Activated T-helper 17 cell treated with anti-CD3 and anti-CD28 coated beads, Interleukin-2, amount 50 U/mL, for 72 hours (primary cell): ENCODE results near the gene PLA2R1. TPM values are rescaled to one million over a fixed set of nuclear protein-coding genes. Genes with fewer than 3 reads are reported as not detected.

Experiments
- ATAC-seq: fragments of 150-1000 bp; cut with Tn5 transposase; replicated peaks from 2 replicates; pipeline ENCODE4 v1.10.0; 2021; ENCODE audit warnings: mild to moderate bottlenecking, moderate library complexity
- H3K27ac Mint-ChIP-seq: one replicate; pipeline ENCODE4 v1.8.0; 2022; ENCODE audit warnings: mixed read lengths
- H3K27me3 Mint-ChIP-seq: one replicate; pipeline ENCODE4 v1.8.0; 2022; ENCODE audit warnings: mixed read lengths
- H3K36me3 Mint-ChIP-seq: one replicate; pipeline ENCODE4 v1.8.0; 2022; ENCODE audit warnings: low read depth, mild to moderate bottlenecking, mixed read lengths
- H3K4me1 Mint-ChIP-seq: one replicate; pipeline ENCODE4 v1.8.0; 2022; ENCODE audit warnings: mixed read lengths
- H3K4me3 Mint-ChIP-seq: one replicate; pipeline ENCODE4 v1.8.0; 2022; ENCODE audit warnings: mild to moderate bottlenecking, mixed read lengths
- H3K9me3 Mint-ChIP-seq: one replicate; pipeline ENCODE4 v1.8.0; 2022; ENCODE audit warnings: mixed read lengths
- total RNA-seq, 2 donors: library from RNA; stranded (reverse); gene quantifications; one replicate each; pipeline ENCODE4 v1.2.3, GENCODE V29; 2022

Gene PLA2R1
- total RNA-seq, 2 donors from 2014 or later, result 0.02 TPM; not detected in 1

DNA sequence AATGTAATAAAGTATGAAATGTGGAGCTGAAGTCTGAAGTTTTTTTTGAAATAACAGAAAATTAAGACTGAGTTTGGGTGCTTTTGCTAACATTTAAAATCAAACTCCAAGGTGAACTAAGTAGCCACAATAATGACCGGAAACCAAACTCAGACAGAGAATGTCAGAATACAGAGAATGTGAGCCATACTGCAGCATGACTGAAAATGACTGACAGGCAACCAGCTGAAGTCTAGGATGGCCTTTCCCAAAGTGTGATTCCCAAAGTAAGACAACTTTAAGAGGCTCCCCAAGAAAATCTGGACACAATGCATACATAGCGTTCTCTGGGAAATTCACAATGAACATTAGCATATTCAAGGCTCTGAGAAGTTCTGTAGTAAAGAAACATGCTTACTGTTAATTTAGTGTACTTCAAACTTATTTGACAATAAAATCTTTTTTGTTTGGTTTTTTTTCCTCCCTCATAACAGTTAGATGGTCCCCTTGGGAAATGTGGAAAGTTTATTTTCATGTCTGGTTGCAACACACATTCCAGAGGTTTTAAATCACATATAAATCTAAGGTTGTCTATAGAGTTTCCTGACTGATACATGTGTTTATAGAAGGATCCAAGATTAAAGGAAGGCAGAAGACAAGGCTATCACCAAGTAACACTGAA is 28.6 kb downstream of the PLA2R1 start:
- Mint-ChIP-seq H3K27ac (no peak overlapping the region), H3K4me3 (no peak overlapping the region), H3K9me3 (no peaks in the 10 kb centered on the region), H3K4me1 (no peaks in the 10 kb centered on the region), H3K27me3 (peaks cover 2% of the 10 kb centered on the region), H3K36me3 (no peaks in the 10 kb centered on the region)
- ATAC-seq, result no peak

DNA sequence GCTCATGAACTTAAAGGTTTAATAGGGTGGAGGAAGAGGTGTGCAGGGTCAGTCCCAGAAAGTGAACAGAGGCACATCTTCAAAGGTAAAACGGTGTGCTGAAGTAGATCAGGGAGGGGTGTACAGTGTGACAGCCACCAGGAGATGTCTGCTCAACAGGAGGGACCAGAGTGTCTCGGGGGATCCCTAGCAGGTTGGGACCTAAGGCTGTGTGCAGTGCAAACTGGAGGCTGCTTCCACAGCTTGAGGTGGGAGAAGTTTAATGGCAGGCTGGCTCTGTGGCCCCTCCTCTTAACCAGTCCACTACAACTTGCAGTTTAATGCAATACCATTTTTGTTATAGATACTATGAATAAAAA is 33.2 kb downstream of the PLA2R1 start:
- no peaks in the 10 kb centered on the region for H3K4me1 Mint-ChIP-seq
- no peak overlapping the region for H3K4me3 Mint-ChIP-seq
- no peak overlapping the region for H3K27ac Mint-ChIP-seq
- H3K36me3 Mint-ChIP-seq, result no peaks in the 10 kb centered on the region
- H3K9me3 Mint-ChIP-seq, result no peaks in the 10 kb centered on the region
- ATAC-seq, result no peak
- peaks cover 9% of the 10 kb centered on the region for H3K27me3 Mint-ChIP-seq

DNA sequence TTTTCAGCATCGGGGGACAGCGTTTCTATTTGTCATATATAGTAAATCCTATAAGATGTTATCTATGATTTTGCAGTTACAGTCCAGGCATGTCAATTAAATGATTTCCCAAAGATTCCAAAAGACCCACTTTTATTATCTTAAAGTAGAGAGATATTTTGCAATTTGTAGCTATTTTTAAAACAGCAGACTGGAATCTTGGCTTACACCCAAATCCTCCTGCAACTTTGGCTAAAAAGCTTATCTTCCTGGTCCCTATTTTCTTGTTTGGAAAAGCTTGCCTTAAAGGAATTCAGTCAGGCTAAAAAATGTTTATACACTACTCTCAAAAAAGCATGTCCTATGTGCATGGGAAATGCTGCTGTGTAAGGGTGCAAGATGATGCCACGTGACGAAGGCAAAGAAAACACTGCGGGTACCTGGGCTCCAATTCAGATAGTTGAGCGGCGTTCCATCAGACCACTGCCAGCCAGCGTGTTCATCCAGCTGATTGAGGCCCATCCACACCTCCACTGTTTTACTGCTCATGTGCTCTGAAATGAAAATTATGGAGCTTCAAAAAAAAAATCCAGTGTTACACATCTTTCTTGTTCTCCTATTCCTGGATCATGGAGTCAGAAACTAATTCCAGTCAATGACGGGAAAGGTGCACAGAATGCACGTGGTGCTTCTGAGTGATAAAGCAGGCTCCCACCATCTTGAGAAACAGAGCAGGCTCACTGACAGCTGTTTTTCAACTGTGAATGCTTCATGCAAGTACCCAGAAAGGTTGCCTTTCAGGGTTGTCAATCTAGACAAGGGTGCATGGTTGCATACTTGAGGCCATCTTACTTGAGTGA is 33.8 kb downstream of the PLA2R1 start:
- ATAC-seq, result no peak

GRCh38 chr2:160022162-160022561 is 40.3 kb downstream of the PLA2R1 start:
- H3K27ac Mint-ChIP-seq, result no peak overlapping the region
- ATAC-seq, result no peak
- H3K36me3 Mint-ChIP-seq, result no peaks in the 10 kb centered on the region
- H3K4me1 Mint-ChIP-seq, result no peaks in the 10 kb centered on the region
- peaks cover 21% of the 10 kb centered on the region for H3K27me3 Mint-ChIP-seq
- H3K9me3 Mint-ChIP-seq, result peaks cover 3% of the 10 kb centered on the region
- H3K4me3 Mint-ChIP-seq, result no peak overlapping the region

More for the DNA sequence above, 33.8 kb downstream of the PLA2R1 start:
- Mint-ChIP-seq H3K27me3 (peaks cover 10% of the 10 kb centered on the region), H3K36me3 (no peaks in the 10 kb centered on the region), H3K27ac (no peak overlapping the region), H3K4me1 (no peaks in the 10 kb centered on the region), H3K9me3 (no peaks in the 10 kb centered on the region), H3K4me3 (no peak overlapping the region)

DNA sequence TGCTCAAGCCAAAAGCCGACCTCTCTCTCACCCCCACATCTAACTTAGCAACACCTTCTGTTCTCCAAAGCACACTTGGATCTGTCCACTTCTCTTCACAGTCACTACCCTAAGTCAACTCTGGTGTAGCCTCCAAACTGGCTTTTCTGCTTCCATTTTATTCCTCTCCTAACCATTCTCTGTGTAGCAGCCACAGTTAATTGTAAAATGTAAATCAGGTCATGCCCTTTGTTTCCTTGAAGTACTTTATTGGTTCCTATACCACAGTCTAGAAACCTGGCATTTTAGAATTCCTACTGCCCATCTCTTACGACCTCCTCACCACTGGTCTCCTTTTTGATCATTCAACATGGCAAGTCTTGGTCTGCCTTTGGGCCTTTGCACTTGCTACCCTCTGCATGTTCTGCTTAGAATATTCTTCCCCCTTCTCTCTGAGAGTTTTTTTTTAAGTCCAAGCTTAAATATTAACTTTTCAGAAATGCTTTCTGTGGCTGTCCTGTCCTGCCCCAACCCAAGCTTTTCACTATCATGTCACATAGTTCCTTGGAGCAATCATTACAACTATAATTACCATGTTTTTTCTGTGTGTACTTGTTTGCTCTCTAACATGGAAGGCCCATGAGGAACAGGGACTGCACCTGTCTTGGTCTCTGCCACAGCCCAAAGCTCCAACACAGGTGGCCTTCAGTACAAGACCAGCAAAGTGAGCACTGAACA is 42.9 kb downstream of the PLA2R1 start:
- Mint-ChIP-seq H3K27ac (no peak overlapping the region), H3K4me1 (no peaks in the 10 kb centered on the region), H3K36me3 (no peaks in the 10 kb centered on the region), H3K27me3 (peaks cover 31% of the 10 kb centered on the region), H3K4me3 (no peak overlapping the region), H3K9me3 (peaks cover 3% of the 10 kb centered on the region)
- no peak for ATAC-seq

DNA sequence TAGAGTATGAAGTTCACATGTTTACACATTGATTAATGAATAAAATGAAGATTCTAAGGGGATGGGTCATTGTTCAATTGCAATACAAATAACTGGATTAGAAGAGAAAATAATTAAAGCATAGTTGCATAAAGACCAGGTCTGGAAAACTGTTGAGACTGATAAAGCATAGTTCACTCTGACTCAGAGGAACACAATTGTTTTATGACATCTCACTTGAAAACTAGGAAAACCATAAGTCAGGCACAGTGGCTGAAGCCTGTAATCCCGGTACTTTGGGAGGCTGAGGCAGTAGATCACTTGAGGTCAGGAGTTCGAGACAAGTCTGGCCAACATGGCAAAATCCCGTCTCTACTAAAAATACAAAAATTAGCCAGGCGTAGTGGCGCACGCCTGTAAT is 46.7 kb downstream of the PLA2R1 start:
- Mint-ChIP-seq H3K9me3 (no peaks in the 10 kb centered on the region), H3K4me3 (no peak overlapping the region), H3K27me3 (peaks cover 37% of the 10 kb centered on the region), H3K36me3 (no peaks in the 10 kb centered on the region), H3K4me1 (no peaks in the 10 kb centered on the region), H3K27ac (no peak overlapping the region)
- ATAC-seq, result no peak

DNA sequence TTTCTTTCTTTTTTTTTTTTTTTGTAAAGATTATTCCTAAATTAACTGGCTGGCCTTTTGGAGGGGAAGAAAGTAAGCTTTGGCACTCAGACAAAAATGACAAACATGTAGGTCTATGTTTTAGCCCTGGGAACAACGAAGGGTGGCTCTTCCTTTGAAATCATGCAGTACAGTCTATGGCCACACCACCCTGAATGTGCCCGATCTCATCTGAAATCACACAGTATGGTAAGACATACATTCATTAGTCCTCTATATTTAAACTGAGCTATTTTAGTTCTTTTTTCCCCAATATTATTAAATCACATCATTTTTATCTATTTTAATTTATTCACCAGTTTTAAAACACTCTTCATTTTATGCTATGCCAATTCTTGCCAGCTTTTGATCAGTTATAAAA is 48.2 kb downstream of the PLA2R1 start:
- peaks cover 40% of the 10 kb centered on the region for H3K27me3 Mint-ChIP-seq
- no peaks in the 10 kb centered on the region for H3K36me3 Mint-ChIP-seq
- H3K4me1 Mint-ChIP-seq, result no peaks in the 10 kb centered on the region
- no peak overlapping the region for H3K27ac Mint-ChIP-seq
- ATAC-seq, result no peak
- H3K4me3 Mint-ChIP-seq, result no peak overlapping the region
- H3K9me3 Mint-ChIP-seq, result no peaks in the 10 kb centered on the region

- no peak for ATAC-seq
- H3K9me3 Mint-ChIP-seq, result no peaks in the 10 kb centered on the region
- H3K4me1 Mint-ChIP-seq, result no peaks in the 10 kb centered on the region
- peaks cover 31% of the 10 kb centered on the region for H3K27me3 Mint-ChIP-seq
- no peaks in the 10 kb centered on the region for H3K36me3 Mint-ChIP-seq
- H3K27ac Mint-ChIP-seq, result no peak overlapping the region
- no peak overlapping the region for H3K4me3 Mint-ChIP-seq
Measured at GRCh38 chr2:160010361-160011145, 51.9 kb downstream of the PLA2R1 start.

DNA sequence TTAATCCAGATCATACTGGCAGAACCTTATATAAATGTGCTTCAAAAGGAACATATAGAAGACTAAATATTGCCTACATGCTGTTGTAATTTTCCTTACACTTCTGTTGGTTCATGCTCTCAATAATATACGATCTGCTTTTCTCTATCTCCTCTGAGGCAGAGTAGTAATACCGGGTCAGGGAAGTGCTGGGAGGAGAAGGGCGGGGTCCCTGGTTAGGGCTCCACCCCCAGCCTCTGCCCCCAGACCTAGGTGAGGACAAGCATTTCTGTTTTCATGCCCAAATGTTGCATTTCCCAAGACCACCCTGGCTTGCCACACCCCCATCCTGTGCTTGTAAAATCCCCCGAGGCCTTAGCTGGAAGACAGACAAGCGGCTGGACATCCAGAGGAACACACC is 55.3 kb downstream of the PLA2R1 start:
- ATAC-seq, result no peak
- H3K27me3 Mint-ChIP-seq, result peaks cover 22% of the 10 kb centered on the region
- H3K36me3 Mint-ChIP-seq, result no peaks in the 10 kb centered on the region
- H3K4me3 Mint-ChIP-seq, result no peak overlapping the region
- no peak overlapping the region for H3K27ac Mint-ChIP-seq
- H3K4me1 Mint-ChIP-seq, result no peaks in the 10 kb centered on the region
- no peaks in the 10 kb centered on the region for H3K9me3 Mint-ChIP-seq

GRCh38 chr2:160006475-160006874 is 55.9 kb downstream of the PLA2R1 start:
- Mint-ChIP-seq H3K36me3 (no peaks in the 10 kb centered on the region), H3K9me3 (no peaks in the 10 kb centered on the region), H3K4me1 (no peaks in the 10 kb centered on the region), H3K27ac (no peak overlapping the region), H3K27me3 (peaks cover 16% of the 10 kb centered on the region), H3K4me3 (no peak overlapping the region)
- ATAC-seq, result no peak

GRCh38 chr2:160005908-160006307 is 56.5 kb downstream of the PLA2R1 start:
- no peaks in the 10 kb centered on the region for H3K36me3 Mint-ChIP-seq
- no peak overlapping the region for H3K27ac Mint-ChIP-seq
- H3K4me1 Mint-ChIP-seq, result no peaks in the 10 kb centered on the region
- ATAC-seq, result no peak
- H3K27me3 Mint-ChIP-seq, result peaks cover 12% of the 10 kb centered on the region
- no peak overlapping the region for H3K4me3 Mint-ChIP-seq
- no peaks in the 10 kb centered on the region for H3K9me3 Mint-ChIP-seq

DNA sequence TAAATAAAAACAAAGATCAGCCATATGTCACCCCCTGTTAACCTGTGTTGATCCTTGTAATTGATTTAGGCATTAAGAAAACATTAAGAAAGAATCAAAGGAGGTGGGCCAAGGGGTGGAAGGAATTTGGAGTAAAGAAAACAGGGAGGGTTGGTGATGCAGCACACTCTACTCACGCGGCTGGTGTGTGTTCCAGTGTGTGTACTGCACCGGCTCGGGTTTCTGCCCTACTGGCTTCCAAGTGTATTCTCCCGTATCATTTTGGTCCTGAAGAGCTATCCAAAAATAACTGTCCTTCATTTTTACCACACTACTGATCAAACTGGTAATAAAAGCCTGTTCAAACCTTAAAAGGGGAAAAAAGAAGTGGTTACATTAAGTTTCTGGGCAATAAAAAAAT is 56.9 kb downstream of the PLA2R1 start:
- Mint-ChIP-seq H3K27me3 (peaks cover 8% of the 10 kb centered on the region), H3K27ac (no peak overlapping the region), H3K36me3 (no peaks in the 10 kb centered on the region), H3K4me1 (no peaks in the 10 kb centered on the region), H3K4me3 (no peak overlapping the region), H3K9me3 (no peaks in the 10 kb centered on the region)
- ATAC-seq, result no peak

DNA sequence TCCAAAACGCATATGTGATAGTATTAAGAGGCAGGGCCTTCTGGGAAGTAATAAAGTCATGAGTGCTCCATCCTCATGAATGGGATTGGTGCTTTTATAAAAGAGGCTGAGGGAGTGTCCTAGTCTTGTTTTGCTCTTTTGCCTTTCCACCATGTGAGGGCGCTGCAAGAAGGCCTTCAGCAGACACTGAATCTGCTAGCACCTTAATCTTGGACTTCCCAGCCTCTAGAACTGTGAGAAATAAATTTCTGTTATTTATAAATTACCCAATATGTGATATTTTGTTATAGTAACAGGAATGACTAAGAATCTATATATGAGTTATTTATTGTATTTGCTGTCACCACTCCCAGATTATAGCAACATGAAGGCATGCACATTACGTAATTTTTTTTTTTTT is 63.5 kb downstream of the PLA2R1 start:
- no peaks in the 10 kb centered on the region for H3K4me1 Mint-ChIP-seq
- peaks cover 12% of the 10 kb centered on the region for H3K27me3 Mint-ChIP-seq
- no peak overlapping the region for H3K27ac Mint-ChIP-seq
- ATAC-seq, result no peak
- no peaks in the 10 kb centered on the region for H3K36me3 Mint-ChIP-seq
- H3K4me3 Mint-ChIP-seq, result no peak overlapping the region
- H3K9me3 Mint-ChIP-seq, result no peaks in the 10 kb centered on the region

DNA sequence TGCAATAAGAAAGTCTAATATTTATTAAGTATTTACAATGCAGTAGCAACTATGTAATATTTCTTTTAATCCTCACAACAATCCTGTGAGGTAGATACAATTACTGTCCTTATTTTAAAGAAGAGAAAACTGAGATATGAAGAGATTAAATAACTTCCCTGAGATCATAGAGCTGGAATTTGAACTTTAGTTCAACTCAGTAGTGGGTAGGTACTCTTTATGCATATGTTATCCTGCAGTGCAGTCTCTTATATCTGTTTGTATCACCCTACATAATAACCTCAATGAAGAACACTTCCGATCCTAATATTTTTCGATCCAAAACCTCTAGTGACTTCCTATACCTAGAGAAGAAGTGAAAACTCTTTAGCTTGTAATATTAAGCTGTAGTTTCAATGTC is 64.2 kb downstream of the PLA2R1 start:
- Mint-ChIP-seq H3K27ac (no peak overlapping the region), H3K36me3 (no peaks in the 10 kb centered on the region), H3K9me3 (no peaks in the 10 kb centered on the region), H3K4me3 (no peak overlapping the region), H3K4me1 (no peaks in the 10 kb centered on the region), H3K27me3 (peaks cover 17% of the 10 kb centered on the region)
- ATAC-seq, result no peak
